ENCODE measurements around the gene LYVE1. TPM values are rescaled to one million over a fixed set of nuclear protein-coding genes. Genes with fewer than 3 reads are reported as not detected.

Gene LYVE1
- total and polyA plus RNA-seq, 4 donors, result 22.5 to 70.8 (median 36.9) TPM

DNA sequence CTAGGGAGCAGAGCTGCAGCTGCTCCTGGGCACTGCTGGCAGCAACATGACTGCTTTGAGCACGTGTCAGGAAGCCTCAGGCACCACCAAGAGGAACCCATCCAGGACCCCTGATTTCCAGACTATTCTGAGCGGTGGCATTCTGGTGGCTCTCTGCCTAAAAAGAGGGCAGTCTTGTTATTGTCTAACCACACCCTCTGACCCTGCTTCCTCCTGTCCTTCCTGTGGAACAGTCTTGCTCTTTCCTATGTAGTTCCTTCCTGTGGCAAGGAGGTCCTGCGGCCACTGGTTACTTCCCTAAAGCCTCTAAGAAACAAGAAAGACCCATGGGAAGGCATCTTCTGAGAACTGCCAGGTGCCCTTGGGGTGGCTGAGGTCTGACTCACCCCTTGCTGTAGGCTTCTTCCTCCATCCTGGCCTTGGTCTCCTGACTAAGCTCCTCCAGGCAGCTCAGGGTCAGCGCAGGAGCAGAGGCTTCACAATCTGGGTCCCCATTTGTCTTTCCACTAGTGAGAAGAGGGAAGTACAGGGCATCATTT, 13.1 kb upstream of the LYVE1 start:
- H3K4me1 ChIP-seq (ENCODE audit: control insufficient read depth in 5 of 5, insufficient read depth in 5 of 5, low read length in 5 of 5), result peaks cover 6 to 13% (median 8%) of the 10 kb centered on the region in 5 donors
- 27 to 55% methylated on average over 4 of the region's 4 CpGs for WGBS, 2 donors
- no peak overlapping the region for H3K4me3 ChIP-seq
- DNase-seq (no peak), ATAC-seq (ENCODE audit: insufficient read depth, low FRiP score) (peak; percentile 78)
- no peaks in the 10 kb centered on the region for H3K27me3 ChIP-seq (ENCODE audit: control insufficient read depth in 3 of 3, insufficient read depth in 3 of 3, low read length in 2 of 3)
- TF ChIP-seq, protein P1, sequence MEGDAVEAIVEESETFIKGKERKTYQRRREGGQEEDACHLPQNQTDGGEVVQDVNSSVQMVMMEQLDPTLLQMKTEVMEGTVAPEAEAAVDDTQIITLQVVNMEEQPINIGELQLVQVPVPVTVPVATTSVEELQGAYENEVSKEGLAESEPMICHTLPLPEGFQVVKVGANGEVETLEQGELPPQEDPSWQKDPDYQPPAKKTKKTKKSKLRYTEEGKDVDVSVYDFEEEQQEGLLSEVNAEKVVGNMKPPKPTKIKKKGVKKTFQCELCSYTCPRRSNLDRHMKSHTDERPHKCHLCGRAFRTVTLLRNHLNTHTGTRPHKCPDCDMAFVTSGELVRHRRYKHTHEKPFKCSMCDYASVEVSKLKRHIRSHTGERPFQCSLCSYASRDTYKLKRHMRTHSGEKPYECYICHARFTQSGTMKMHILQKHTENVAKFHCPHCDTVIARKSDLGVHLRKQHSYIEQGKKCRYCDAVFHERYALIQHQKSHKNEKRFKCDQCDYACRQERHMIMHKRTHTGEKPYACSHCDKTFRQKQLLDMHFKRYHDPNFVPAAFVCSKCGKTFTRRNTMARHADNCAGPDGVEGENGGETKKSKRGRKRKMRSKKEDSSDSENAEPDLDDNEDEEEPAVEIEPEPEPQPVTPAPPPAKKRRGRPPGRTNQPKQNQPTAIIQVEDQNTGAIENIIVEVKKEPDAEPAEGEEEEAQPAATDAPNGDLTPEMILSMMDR (IDR thresholded peaks at IDR 0.05; ENCODE audit: control extremely low read depth, extremely low read depth), result no peak
- H3K36me3 ChIP-seq (ENCODE audit: control insufficient read depth in 4 of 4, insufficient read depth in 4 of 4, low read length in 4 of 4), result peaks cover 0 to 6% (median 0%) of the 10 kb centered on the region in 4 donors
- H3K27ac ChIP-seq (ENCODE audit: low read depth in 1 of 2, low read length in 1 of 2), result peak overlapping the region in 1 of 2 donors; percentile 86
- no peak overlapping the region for H3K9ac ChIP-seq (ENCODE audit: insufficient read depth in 1 of 2, low read length in 2 of 2)
- no peaks in the 10 kb centered on the region for H3K9me3 ChIP-seq (ENCODE audit: control insufficient read depth in 4 of 4, insufficient read depth in 3 of 4, low read length in 3 of 4)

GRCh38 chr11:10580623-10581022, 12.2 kb upstream of the LYVE1 start:
- H3K4me1 ChIP-seq (ENCODE audit: control insufficient read depth in 5 of 5, insufficient read depth in 5 of 5, low read length in 5 of 5), result peaks cover 6 to 12% (median 8%) of the 10 kb centered on the region in 5 donors
- H3K9me3 ChIP-seq (ENCODE audit: control insufficient read depth in 4 of 4, insufficient read depth in 3 of 4, low read length in 3 of 4), result no peaks in the 10 kb centered on the region
- H3K36me3 ChIP-seq (ENCODE audit: control insufficient read depth in 4 of 4, insufficient read depth in 4 of 4, low read length in 4 of 4), result peaks cover 0 to 10% (median 2%) of the 10 kb centered on the region in 4 donors
- no peak overlapping the region for H3K4me3 ChIP-seq
- no peaks in the 10 kb centered on the region for H3K27me3 ChIP-seq (ENCODE audit: control insufficient read depth in 3 of 3, insufficient read depth in 3 of 3, low read length in 2 of 3)
- H3K9ac ChIP-seq (ENCODE audit: insufficient read depth in 1 of 2, low read length in 2 of 2), result no peak overlapping the region
- ATAC-seq (ENCODE audit: insufficient read depth, low FRiP score), result no peak
- H3K27ac ChIP-seq (ENCODE audit: low read depth in 1 of 2, low read length in 1 of 2), result peak overlapping the region in 1 of 2 donors; percentile 86
- TF ChIP-seq, protein P1 (IDR thresholded peaks at IDR 0.05; ENCODE audit: control extremely low read depth, extremely low read depth), result no peak
- DNase-seq, result peak in 2 of 3 donors; percentile 39 to 52
- 48 to 49% methylated on average over 4 of the region's 4 CpGs for WGBS, 2 donors

GRCh38 chr11:10579700-10580099, 11.2 kb upstream of the LYVE1 start:
- DNase-seq (no peak), ATAC-seq (ENCODE audit: insufficient read depth, low FRiP score) (no peak)
- Histone ChIP-seq H3K27me3 (ENCODE audit: control insufficient read depth in 3 of 3, insufficient read depth in 3 of 3, low read length in 2 of 3) (no peaks in the 10 kb centered on the region), H3K9ac (ENCODE audit: insufficient read depth in 1 of 2, low read length in 2 of 2) (no peak overlapping the region), H3K27ac (ENCODE audit: low read depth in 1 of 2, low read length in 1 of 2) (no peak overlapping the region), H3K9me3 (ENCODE audit: control insufficient read depth in 4 of 4, insufficient read depth in 3 of 4, low read length in 3 of 4) (no peaks in the 10 kb centered on the region), H3K4me1 (ENCODE audit: control insufficient read depth in 5 of 5, insufficient read depth in 5 of 5, low read length in 5 of 5) (peaks cover 6 to 12% (median 8%) of the 10 kb centered on the region in 5 donors), H3K36me3 (ENCODE audit: control insufficient read depth in 4 of 4, insufficient read depth in 4 of 4, low read length in 4 of 4) (peaks cover 0 to 10% (median 4%) of the 10 kb centered on the region in 4 donors), H3K4me3 (no peak overlapping the region)
- TF ChIP-seq, protein P1 (IDR thresholded peaks at IDR 0.05; ENCODE audit: control extremely low read depth, extremely low read depth), result no peak
- WGBS, 2 donors, result 92 to 95% methylated on average over 3 of the region's 3 CpGs

DNA sequence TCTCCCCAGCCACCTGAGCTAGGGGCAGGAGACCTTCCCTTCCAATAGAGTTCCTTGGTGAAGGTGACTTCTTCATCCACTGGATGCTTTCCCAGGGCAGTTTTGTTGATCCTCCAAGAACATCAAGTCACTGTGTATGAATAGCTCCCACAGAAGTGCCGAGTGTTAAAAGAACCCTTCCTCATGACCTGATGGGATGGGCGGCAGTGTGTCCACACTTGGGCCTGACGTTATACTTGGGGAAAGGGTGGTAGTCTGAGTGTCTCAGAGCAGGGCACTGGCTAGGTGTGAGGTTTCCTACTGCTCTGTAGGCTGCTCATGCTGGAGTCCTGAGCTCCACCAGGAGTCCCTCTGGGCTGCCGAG, 7.6 kb upstream of the LYVE1 start:
- H3K27ac ChIP-seq (ENCODE audit: low read depth in 1 of 2, low read length in 1 of 2), result no peak overlapping the region

More for the DNA sequence above, 7.6 kb upstream of the LYVE1 start:
- H3K4me3 ChIP-seq, result no peak overlapping the region
- WGBS, 2 donors, result 94 to 99% methylated on average over 4 of the region's 4 CpGs
- H3K9ac ChIP-seq (ENCODE audit: insufficient read depth in 1 of 2, low read length in 2 of 2), result no peak overlapping the region
- H3K27me3 ChIP-seq (ENCODE audit: control insufficient read depth in 3 of 3, insufficient read depth in 3 of 3, low read length in 2 of 3), result no peaks in the 10 kb centered on the region
- ATAC-seq (ENCODE audit: insufficient read depth, low FRiP score) (no peak), DNase-seq (no peak)
- peaks cover 0 to 10% (median 4%) of the 10 kb centered on the region in 4 donors for H3K36me3 ChIP-seq (ENCODE audit: control insufficient read depth in 4 of 4, insufficient read depth in 4 of 4, low read length in 4 of 4)
- H3K9me3 ChIP-seq (ENCODE audit: control insufficient read depth in 4 of 4, insufficient read depth in 3 of 4, low read length in 3 of 4), result no peaks in the 10 kb centered on the region
- TF ChIP-seq, protein P1 (IDR thresholded peaks at IDR 0.05; ENCODE audit: control extremely low read depth, extremely low read depth), result no peak
- peaks cover 0 to 14% (median 4%) of the 10 kb centered on the region in 5 donors for H3K4me1 ChIP-seq (ENCODE audit: control insufficient read depth in 5 of 5, insufficient read depth in 5 of 5, low read length in 5 of 5)
